GM23338 (cell line): Measurements from ENCODE around the gene RGS3. TPM values are rescaled to one million over a fixed set of nuclear protein-coding genes. Genes with fewer than 3 reads are reported as not detected.

Experiments used
- ATAC-seq: fragments of 200-7000 bp; cut with Tn5 transposase; 3 replicates; pipeline ENCODE4 v1.9.1; 2020
- DNase-seq: peaks from one replicate; pipeline ENCODE4 v3.0.0-alpha.2; 2015; ENCODE audit warnings: low spot score
- H2AFZ ChIP-seq: fragments of 200-600 bp; sonication (generic); 2 replicates; pipeline ENCODE4 v1.8.0; 2016; ENCODE audit warnings: antibody characterized with exemption, mild to moderate bottlenecking, moderate library complexity
- H3F3A ChIP-seq: fragments of 200-600 bp; sonication (generic); replicated peaks from 2 replicates; pipeline ENCODE4 v1.8.0; 2017; ENCODE audit warnings: antibody characterized with exemption, mixed run types, low read depth
- H3K27ac ChIP-seq: fragments of 200-600 bp; sonication (generic); 2 replicates; pipeline ENCODE4 v1.6.1; 2016; ENCODE audit warnings: low read depth
- H3K27me3 ChIP-seq: fragments of 200-600 bp; sonication (generic); 2 replicates; pipeline ENCODE4 v1.8.0; 2016; ENCODE audit warnings: mild to moderate bottlenecking, mixed run types, moderate library complexity; ENCODE audit not compliant: insufficient read depth
- H3K36me3 ChIP-seq: fragments of 200-600 bp; sonication (generic); 2 replicates; pipeline ENCODE4 v1.8.0; 2016; ENCODE audit warnings: mild to moderate bottlenecking; ENCODE audit not compliant: insufficient read depth
- H3K4me1 ChIP-seq: fragments of 200-600 bp; sonication (generic); 2 replicates; pipeline ENCODE4 v1.8.0; 2016; ENCODE audit warnings: mild to moderate bottlenecking, moderate library complexity; ENCODE audit not compliant: insufficient read depth
- H3K4me2 ChIP-seq: fragments of 200-600 bp; sonication (generic); 2 replicates; pipeline ENCODE4 v1.7.1; 2017; ENCODE audit warnings: mixed run types
- H3K4me3 ChIP-seq: fragments of 200-600 bp; sonication (generic); 2 replicates; pipeline ENCODE4 v1.6.1; 2016; ENCODE audit warnings: mixed run types
- H3K79me2 ChIP-seq: fragments of 200-600 bp; sonication (generic); replicated peaks from 2 replicates; pipeline ENCODE4 v1.8.0; 2017; ENCODE audit warnings: mild to moderate bottlenecking; ENCODE audit not compliant: insufficient read depth
- H3K9me2 ChIP-seq: fragments of 200-600 bp; sonication (generic); 2 replicates; pipeline ENCODE4 v1.8.0; 2017; ENCODE audit not compliant: insufficient read depth
- H4K20me1 ChIP-seq: fragments of 200-600 bp; sonication (generic); replicated peaks from 2 replicates; pipeline ENCODE4 v1.8.0; 2017; ENCODE audit warnings: mild to moderate bottlenecking; ENCODE audit not compliant: insufficient read depth
- H3K27ac Mint-ChIP-seq: 2 replicates; pipeline ENCODE4 v1.8.0; 2020; ENCODE audit warnings: inconsistent platforms, mild to moderate bottlenecking, moderate library complexity, mixed read lengths
- H3K27me3 Mint-ChIP-seq: 3 replicates; pipeline ENCODE4 v1.8.0; 2022; ENCODE audit warnings: low read depth, mild to moderate bottlenecking, moderate library complexity, mixed read lengths, inconsistent platforms; ENCODE audit not compliant: insufficient read depth, poor library complexity
- H3K36me3 Mint-ChIP-seq: 3 replicates; pipeline ENCODE4 v1.8.0; 2021; ENCODE audit warnings: low read depth, mild to moderate bottlenecking, inconsistent platforms, moderate library complexity, mixed read lengths
- H3K4me1 Mint-ChIP-seq: 3 replicates; pipeline ENCODE4 v1.8.0; 2020; ENCODE audit warnings: mild to moderate bottlenecking, inconsistent platforms, mixed read lengths
- H3K4me3 Mint-ChIP-seq: 3 replicates; pipeline ENCODE4 v1.8.0; 2021; ENCODE audit warnings: moderate library complexity, mild to moderate bottlenecking, inconsistent platforms, mixed read lengths
- H3K9me3 Mint-ChIP-seq: 3 replicates; pipeline ENCODE4 v1.8.0; 2020; ENCODE audit warnings: moderate library complexity, mild to moderate bottlenecking, inconsistent platforms, mixed read lengths
- EZH2 ChIP-seq: fragments of 200-600 bp; sonication (generic); IDR thresholded peaks from one replicate; pipeline ENCODE4 v1.8.0; 2017; ENCODE audit warnings: antibody characterized with exemption, mild to moderate bottlenecking, low read depth; ENCODE audit not compliant: unreplicated experiment
- EZH2phosphoT487 ChIP-seq: fragments of 200-600 bp; sonication (generic); IDR thresholded peaks from one replicate; pipeline ENCODE4 v1.8.1; 2018; ENCODE audit warnings: antibody characterized with exemption; ENCODE audit not compliant: unreplicated experiment
- NANOG ChIP-seq: IDR thresholded peaks from 2 replicates; pipeline ENCODE4 v1.6.1; 2016; ENCODE audit warnings: antibody characterized with exemption, borderline replicate concordance
- POLR2AphosphoS5 ChIP-seq: IDR thresholded peaks from 2 replicates; pipeline ENCODE4 v1.6.1; 2016; ENCODE audit warnings: antibody characterized with exemption, low read depth
- STAT1 ChIP-seq: IDR thresholded peaks from one replicate; pipeline ENCODE4 v1.6.1; 2016; ENCODE audit warnings: antibody characterized with exemption; ENCODE audit not compliant: unreplicated experiment
- ZNF114 ChIP-seq: fragments of 250-450 bp; sonication (Bioruptor Pico); IDR thresholded peaks from 2 replicates; pipeline ENCODE4 v1.5.0; 2020; ENCODE audit warnings: mild to moderate bottlenecking, moderate library complexity
- ZNF331 ChIP-seq: fragments of 250-450 bp; sonication (Bioruptor Pico); IDR thresholded peaks from 2 replicates; pipeline ENCODE4 v1.5.0; 2020; ENCODE audit warnings: low read depth, mild to moderate bottlenecking, moderate library complexity
- polyA plus RNA-seq: library from polyadenylated mRNA; unstranded; fragments of >200 nt; fragmentation: Nextera tagmentation; extraction: Ambion mirVana; gene quantifications from 2 replicates; pipeline ENCODE4 v1.2.1, GENCODE V29; 2016
- total RNA-seq: library from RNA; depleted of rRNA; stranded (reverse); fragments of >200 nt; shearing (Covaris generic); gene quantifications from 2 replicates; pipeline ENCODE4 v1.2.3, GENCODE V29; 2014
- TF ChIP-seq, protein P1 (sequence below): IDR thresholded peaks from 2 replicates; pipeline ENCODE4 v1.6.1; 2016; ENCODE audit warnings: antibody characterized with exemption
- TF ChIP-seq, protein P2 (sequence below): IDR thresholded peaks from one replicate; pipeline ENCODE4 v1.6.1; 2018; ENCODE audit warnings: antibody characterized with exemption; ENCODE audit not compliant: unreplicated experiment
- TF ChIP-seq, protein P3 (sequence below), 2 experiments: fragments of 200-600 bp in 1 of 2; sonication (generic) in 1 of 2; conservative IDR thresholded peaks; 2 replicates each; pipeline versions ENCODE4 v1.5.1 to v1.6.1; 2016 to 2017; ENCODE audit warnings: antibody characterized with exemption in 2 of 2, low read depth in 2 of 2, mild to moderate bottlenecking in 2 of 2, moderate library complexity in 1 of 2
- TF ChIP-seq, protein P4 (sequence below): fragments of 250-450 bp; sonication (Bioruptor Pico); IDR thresholded peaks from 2 replicates; pipeline ENCODE4 v1.5.0; 2020; ENCODE audit warnings: mild to moderate bottlenecking, moderate library complexity

RGS3 gene
- total and polyA plus RNA-seq, 2 experiments from 2014 or later = 14.2 to 24.3 TPM

DNA sequence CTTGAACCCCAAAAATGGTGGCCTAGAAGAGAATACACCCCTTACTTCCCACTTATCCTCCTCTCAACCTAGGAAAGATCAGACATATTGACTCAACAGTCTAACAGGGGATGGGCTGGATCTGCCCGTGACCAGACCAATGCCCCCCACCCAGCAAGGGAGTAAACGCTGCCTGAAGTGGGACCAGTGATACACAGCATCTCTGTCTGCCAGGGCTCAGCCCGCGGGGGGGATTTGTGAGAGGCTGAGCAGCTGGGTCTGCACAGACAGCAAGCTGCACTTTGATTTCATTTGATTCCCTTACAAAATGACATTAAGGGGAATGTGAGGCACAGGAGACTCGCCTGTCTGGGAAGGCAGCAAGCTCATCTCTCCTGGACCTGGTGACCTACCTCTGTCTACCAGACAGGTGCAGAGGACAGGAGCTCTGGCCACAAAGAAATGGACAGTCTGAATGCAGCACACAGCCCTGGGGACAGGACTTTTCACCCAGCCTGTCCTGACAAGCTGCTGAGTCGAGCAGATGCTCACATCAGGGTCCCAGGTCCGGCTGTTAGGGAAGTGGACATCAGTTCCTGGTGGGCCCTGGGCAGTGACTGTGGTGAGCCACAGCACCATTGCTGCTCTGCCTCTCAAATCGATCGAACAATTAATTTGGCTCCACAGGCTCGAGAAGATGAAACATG is 79.9 kb downstream of the RGS3 start (continued):
- no peak for TF ChIP-seq ZNF331
- TF ChIP-seq, protein P1, sequence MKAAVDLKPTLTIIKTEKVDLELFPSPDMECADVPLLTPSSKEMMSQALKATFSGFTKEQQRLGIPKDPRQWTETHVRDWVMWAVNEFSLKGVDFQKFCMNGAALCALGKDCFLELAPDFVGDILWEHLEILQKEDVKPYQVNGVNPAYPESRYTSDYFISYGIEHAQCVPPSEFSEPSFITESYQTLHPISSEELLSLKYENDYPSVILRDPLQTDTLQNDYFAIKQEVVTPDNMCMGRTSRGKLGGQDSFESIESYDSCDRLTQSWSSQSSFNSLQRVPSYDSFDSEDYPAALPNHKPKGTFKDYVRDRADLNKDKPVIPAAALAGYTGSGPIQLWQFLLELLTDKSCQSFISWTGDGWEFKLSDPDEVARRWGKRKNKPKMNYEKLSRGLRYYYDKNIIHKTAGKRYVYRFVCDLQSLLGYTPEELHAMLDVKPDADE = no peak
- TF ChIP-seq, protein P2, sequence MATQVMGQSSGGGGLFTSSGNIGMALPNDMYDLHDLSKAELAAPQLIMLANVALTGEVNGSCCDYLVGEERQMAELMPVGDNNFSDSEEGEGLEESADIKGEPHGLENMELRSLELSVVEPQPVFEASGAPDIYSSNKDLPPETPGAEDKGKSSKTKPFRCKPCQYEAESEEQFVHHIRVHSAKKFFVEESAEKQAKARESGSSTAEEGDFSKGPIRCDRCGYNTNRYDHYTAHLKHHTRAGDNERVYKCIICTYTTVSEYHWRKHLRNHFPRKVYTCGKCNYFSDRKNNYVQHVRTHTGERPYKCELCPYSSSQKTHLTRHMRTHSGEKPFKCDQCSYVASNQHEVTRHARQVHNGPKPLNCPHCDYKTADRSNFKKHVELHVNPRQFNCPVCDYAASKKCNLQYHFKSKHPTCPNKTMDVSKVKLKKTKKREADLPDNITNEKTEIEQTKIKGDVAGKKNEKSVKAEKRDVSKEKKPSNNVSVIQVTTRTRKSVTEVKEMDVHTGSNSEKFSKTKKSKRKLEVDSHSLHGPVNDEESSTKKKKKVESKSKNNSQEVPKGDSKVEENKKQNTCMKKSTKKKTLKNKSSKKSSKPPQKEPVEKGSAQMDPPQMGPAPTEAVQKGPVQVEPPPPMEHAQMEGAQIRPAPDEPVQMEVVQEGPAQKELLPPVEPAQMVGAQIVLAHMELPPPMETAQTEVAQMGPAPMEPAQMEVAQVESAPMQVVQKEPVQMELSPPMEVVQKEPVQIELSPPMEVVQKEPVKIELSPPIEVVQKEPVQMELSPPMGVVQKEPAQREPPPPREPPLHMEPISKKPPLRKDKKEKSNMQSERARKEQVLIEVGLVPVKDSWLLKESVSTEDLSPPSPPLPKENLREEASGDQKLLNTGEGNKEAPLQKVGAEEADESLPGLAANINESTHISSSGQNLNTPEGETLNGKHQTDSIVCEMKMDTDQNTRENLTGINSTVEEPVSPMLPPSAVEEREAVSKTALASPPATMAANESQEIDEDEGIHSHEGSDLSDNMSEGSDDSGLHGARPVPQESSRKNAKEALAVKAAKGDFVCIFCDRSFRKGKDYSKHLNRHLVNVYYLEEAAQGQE = no peak
- no peak for TF ChIP-seq ZNF114 (CRISPR knock-in tag)
- no peak for TF ChIP-seq EZH2
- TF ChIP-seq STAT1 = no peak
- no peak for TF ChIP-seq NANOG
- TF ChIP-seq EZH2phosphoT487 = no peak

DNA sequence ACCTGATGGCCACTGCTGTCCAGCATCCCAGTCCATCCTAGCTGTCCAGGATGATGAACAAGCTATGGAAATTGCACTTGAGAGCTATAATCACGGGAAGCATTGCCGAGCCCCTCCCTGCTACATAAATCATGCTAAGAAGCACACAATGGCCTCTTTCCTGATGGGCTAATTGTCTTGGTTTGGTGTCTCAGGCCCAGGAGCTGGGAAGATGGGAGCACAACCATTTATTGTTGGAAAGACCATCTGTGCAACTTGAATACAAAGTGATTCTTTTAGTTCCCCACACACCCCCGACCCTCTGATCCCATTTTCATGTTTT is 80.4 kb downstream of the RGS3 start:
- Histone ChIP-seq H3F3A (no peaks in the 10 kb centered on the region), H3K4me1 (0 out of 2 replicates have a peak, but pooled peaks cover 6% of the 10 kb centered on the region), H3K27ac (no peak overlapping the region), H2AFZ (no peak overlapping the region), H3K79me2 (no peaks in the 10 kb centered on the region), H3K4me2 (no peak overlapping the region), H3K4me3 (no peak overlapping the region), H3K9me2 (no peaks in the 10 kb centered on the region), H3K27me3 (no peaks in the 10 kb centered on the region), H3K36me3 (no peaks in the 10 kb centered on the region), H4K20me1 (no peaks in the 10 kb centered on the region)
- no peak for ATAC-seq
- Mint-ChIP-seq H3K36me3 (peaks cover 8% of the 10 kb centered on the region), H3K9me3 (no peaks in the 10 kb centered on the region), H3K27me3 (peaks cover 2% of the 10 kb centered on the region), H3K27ac (no peak overlapping the region), H3K4me3 (no peak overlapping the region), H3K4me1 (peaks cover 23% of the 10 kb centered on the region)
- DNase-seq = no peak
- TF ChIP-seq, protein P3, sequence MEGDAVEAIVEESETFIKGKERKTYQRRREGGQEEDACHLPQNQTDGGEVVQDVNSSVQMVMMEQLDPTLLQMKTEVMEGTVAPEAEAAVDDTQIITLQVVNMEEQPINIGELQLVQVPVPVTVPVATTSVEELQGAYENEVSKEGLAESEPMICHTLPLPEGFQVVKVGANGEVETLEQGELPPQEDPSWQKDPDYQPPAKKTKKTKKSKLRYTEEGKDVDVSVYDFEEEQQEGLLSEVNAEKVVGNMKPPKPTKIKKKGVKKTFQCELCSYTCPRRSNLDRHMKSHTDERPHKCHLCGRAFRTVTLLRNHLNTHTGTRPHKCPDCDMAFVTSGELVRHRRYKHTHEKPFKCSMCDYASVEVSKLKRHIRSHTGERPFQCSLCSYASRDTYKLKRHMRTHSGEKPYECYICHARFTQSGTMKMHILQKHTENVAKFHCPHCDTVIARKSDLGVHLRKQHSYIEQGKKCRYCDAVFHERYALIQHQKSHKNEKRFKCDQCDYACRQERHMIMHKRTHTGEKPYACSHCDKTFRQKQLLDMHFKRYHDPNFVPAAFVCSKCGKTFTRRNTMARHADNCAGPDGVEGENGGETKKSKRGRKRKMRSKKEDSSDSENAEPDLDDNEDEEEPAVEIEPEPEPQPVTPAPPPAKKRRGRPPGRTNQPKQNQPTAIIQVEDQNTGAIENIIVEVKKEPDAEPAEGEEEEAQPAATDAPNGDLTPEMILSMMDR (conservative IDR thresholded peaks at IDR 0.05; ENCODE audit: low read depth in 2 of 2) = no peak
- TF ChIP-seq, protein P4, sequence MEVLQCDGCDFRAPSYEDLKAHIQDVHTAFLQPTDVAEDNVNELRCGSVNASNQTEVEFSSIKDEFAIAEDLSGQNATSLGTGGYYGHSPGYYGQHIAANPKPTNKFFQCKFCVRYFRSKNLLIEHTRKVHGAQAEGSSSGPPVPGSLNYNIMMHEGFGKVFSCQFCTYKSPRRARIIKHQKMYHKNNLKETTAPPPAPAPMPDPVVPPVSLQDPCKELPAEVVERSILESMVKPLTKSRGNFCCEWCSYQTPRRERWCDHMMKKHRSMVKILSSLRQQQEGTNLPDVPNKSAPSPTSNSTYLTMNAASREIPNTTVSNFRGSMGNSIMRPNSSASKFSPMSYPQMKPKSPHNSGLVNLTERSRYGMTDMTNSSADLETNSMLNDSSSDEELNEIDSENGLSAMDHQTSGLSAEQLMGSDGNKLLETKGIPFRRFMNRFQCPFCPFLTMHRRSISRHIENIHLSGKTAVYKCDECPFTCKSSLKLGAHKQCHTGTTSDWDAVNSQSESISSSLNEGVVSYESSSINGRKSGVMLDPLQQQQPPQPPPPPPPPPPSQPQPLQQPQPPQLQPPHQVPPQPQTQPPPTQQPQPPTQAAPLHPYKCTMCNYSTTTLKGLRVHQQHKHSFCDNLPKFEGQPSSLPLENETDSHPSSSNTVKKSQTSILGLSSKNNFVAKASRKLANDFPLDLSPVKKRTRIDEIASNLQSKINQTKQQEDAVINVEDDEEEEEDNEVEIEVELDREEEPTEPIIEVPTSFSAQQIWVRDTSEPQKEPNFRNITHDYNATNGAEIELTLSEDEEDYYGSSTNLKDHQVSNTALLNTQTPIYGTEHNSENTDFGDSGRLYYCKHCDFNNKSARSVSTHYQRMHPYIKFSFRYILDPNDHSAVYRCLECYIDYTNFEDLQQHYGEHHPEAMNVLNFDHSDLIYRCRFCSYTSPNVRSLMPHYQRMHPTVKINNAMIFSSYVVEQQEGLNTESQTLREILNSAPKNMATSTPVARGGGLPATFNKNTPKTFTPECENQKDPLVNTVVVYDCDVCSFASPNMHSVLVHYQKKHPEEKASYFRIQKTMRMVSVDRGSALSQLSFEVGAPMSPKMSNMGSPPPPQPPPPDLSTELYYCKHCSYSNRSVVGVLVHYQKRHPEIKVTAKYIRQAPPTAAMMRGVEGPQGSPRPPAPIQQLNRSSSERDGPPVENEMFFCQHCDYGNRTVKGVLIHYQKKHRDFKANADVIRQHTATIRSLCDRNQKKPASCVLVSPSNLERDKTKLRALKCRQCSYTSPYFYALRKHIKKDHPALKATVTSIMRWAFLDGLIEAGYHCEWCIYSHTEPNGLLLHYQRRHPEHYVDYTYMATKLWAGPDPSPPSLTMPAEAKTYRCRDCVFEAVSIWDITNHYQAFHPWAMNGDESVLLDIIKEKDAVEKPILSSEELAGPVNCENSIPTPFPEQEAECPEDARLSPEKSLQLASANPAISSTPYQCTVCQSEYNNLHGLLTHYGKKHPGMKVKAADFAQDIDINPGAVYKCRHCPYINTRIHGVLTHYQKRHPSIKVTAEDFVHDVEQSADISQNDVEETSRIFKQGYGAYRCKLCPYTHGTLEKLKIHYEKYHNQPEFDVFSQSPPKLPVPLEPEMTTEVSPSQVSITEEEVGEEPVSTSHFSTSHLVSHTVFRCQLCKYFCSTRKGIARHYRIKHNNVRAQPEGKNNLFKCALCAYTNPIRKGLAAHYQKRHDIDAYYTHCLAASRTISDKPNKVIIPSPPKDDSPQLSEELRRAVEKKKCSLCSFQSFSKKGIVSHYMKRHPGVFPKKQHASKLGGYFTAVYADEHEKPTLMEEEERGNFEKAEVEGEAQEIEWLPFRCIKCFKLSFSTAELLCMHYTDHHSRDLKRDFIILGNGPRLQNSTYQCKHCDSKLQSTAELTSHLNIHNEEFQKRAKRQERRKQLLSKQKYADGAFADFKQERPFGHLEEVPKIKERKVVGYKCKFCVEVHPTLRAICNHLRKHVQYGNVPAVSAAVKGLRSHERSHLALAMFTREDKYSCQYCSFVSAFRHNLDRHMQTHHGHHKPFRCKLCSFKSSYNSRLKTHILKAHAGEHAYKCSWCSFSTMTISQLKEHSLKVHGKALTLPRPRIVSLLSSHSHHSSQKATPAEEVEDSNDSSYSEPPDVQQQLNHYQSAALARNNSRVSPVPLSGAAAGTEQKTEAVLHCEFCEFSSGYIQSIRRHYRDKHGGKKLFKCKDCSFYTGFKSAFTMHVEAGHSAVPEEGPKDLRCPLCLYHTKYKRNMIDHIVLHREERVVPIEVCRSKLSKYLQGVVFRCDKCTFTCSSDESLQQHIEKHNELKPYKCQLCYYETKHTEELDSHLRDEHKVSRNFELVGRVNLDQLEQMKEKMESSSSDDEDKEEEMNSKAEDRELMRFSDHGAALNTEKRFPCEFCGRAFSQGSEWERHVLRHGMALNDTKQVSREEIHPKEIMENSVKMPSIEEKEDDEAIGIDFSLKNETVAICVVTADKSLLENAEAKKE = no peak
- TF ChIP-seq, protein P1 = no peak
- TF ChIP-seq STAT1 = no peak
- TF ChIP-seq POLR2AphosphoS5 = no peak
- no peak for TF ChIP-seq EZH2
